Trophoblast cell (in vitro differentiated cells and primary cell): ENCODE measurements around the gene C3orf18.
A peak's percentile ranks its signal among the peaks of the same experiment; 100 is the strongest.

Source experiments
- DNase-seq, 2 donors: peaks; one replicate each; pipeline ENCODE4 v3.0.0-alpha.2; 2016
- H2AFZ ChIP-seq: 2 replicates; pipeline ENCODE4 v1.6.1; 2013; ENCODE audit warnings: low read length, moderate library complexity, mild to moderate bottlenecking; ENCODE audit not compliant: insufficient read depth, poor library complexity
- H2AK5ac ChIP-seq: 2 replicates; pipeline ENCODE4 v1.6.1; 2013; ENCODE audit warnings: mild to moderate bottlenecking, low read length
- H2BK120ac ChIP-seq: 2 replicates; pipeline ENCODE4 v1.6.1; 2013; ENCODE audit warnings: low read length, mild to moderate bottlenecking, moderate library complexity; ENCODE audit not compliant: insufficient read depth, poor library complexity
- H2BK12ac ChIP-seq: 2 replicates; pipeline ENCODE4 v1.6.1; 2013; ENCODE audit warnings: mild to moderate bottlenecking, low read length, moderate library complexity
- H2BK5ac ChIP-seq: 2 replicates; pipeline ENCODE4 v1.6.1; 2013; ENCODE audit warnings: low read length, low read depth, moderate library complexity, mild to moderate bottlenecking; ENCODE audit not compliant: poor library complexity
- H3K14ac ChIP-seq: 2 replicates; pipeline ENCODE4 v1.6.1; 2013; ENCODE audit warnings: mild to moderate bottlenecking, low read length
- H3K18ac ChIP-seq: 2 replicates; pipeline ENCODE4 v1.6.1; 2013; ENCODE audit warnings: mild to moderate bottlenecking, low read length
- H3K23ac ChIP-seq: 2 replicates; pipeline ENCODE4 v1.6.1; 2013; ENCODE audit warnings: low read length
- H3K27ac ChIP-seq: 2 replicates; pipeline ENCODE4 v1.5.1; 2013; ENCODE audit warnings: low read depth, mild to moderate bottlenecking, inconsistent platforms, low read length, moderate library complexity
- H3K27me3 ChIP-seq: 2 replicates; pipeline ENCODE4 v1.6.1; 2013; ENCODE audit warnings: inconsistent platforms, mild to moderate bottlenecking, low read length, moderate library complexity; ENCODE audit not compliant: insufficient read depth
- H3K36me3 ChIP-seq, 2 experiments: 1 replicate in 1 of 2; 2 replicates in 1 of 2; pipeline ENCODE4 v1.6.1; 2013; ENCODE audit warnings: low read length in 2 of 2, mild to moderate bottlenecking in 2 of 2, moderate library complexity in 1 of 2; ENCODE audit not compliant: insufficient read depth in 2 of 2, control insufficient read depth in 1 of 2
- H3K4ac ChIP-seq: 2 replicates; pipeline ENCODE4 v1.6.1; 2013; ENCODE audit warnings: low read depth, mild to moderate bottlenecking, low read length, moderate library complexity
- H3K4me1 ChIP-seq, 2 experiments: 1 replicate in 1 of 2; 2 replicates in 1 of 2; pipeline ENCODE4 v1.6.1; 2013; ENCODE audit warnings: low read length in 2 of 2, mild to moderate bottlenecking in 2 of 2, moderate library complexity in 1 of 2; ENCODE audit not compliant: insufficient read depth in 2 of 2, control insufficient read depth in 1 of 2
- H3K4me2 ChIP-seq: 2 replicates; pipeline ENCODE4 v1.6.1; 2013; ENCODE audit warnings: inconsistent platforms, mild to moderate bottlenecking, low read length, moderate library complexity
- H3K4me3 ChIP-seq: 2 replicates; pipeline ENCODE4 v1.5.1; 2013; ENCODE audit warnings: mild to moderate bottlenecking, low read depth, low read length, inconsistent platforms
- H3K79me1 ChIP-seq: one replicate; pipeline ENCODE4 v1.6.1; 2013; ENCODE audit warnings: low read length
- H3K79me2 ChIP-seq: 2 replicates; pipeline ENCODE4 v1.6.1; 2013; ENCODE audit warnings: low read length, mild to moderate bottlenecking; ENCODE audit not compliant: control insufficient read depth, insufficient read depth, poor library complexity
- H3K9ac ChIP-seq: 2 replicates; pipeline ENCODE4 v1.6.1; 2013; ENCODE audit warnings: mild to moderate bottlenecking, low read length
- H3K9me3 ChIP-seq: 2 replicates; pipeline ENCODE4 v1.6.1; 2013; ENCODE audit warnings: low read depth, mild to moderate bottlenecking, control low read depth, inconsistent platforms, low read length; ENCODE audit not compliant: insufficient read depth
- H4K12ac ChIP-seq: 2 replicates; pipeline ENCODE4 v1.6.1; 2013; ENCODE audit warnings: low read depth, mild to moderate bottlenecking, low read length, moderate library complexity
- H4K8ac ChIP-seq: 2 replicates; pipeline ENCODE4 v1.6.1; 2013; ENCODE audit warnings: low read depth, mild to moderate bottlenecking, low read length, moderate library complexity
- H4K91ac ChIP-seq: one replicate; pipeline ENCODE4 v1.6.1; 2013; ENCODE audit warnings: low read depth, mild to moderate bottlenecking, low read length, moderate library complexity
- WGBS: extraction: QIAGEN DNeasy Blood & Tissue Kit; methylation state at CpG from one replicate; pipeline ENCODE4 v1.1.7; 2013; ENCODE audit warnings: missing lambda C conversion rate; ENCODE audit not compliant: insufficient read length, insufficient coverage; ENCODE audit errors: extremely low coverage; 5-methylcytosine and 5-hydroxymethylcytosine counted together

C3orf18 gene

GRCh38 chr3:50525987-50526386 is 41.6 kb downstream of the C3orf18 start:
- H4K12ac ChIP-seq = no peak overlapping the region
- H3K18ac ChIP-seq = no peak overlapping the region
- peak in 1 of 2 donors; percentile 62 for DNase-seq
- H2AK5ac ChIP-seq = no peak overlapping the region
- WGBS = no CpG with 5 or more reads among the region's 6 CpGs
- H3K27me3 ChIP-seq = peaks cover 15% of the 10 kb centered on the region
- no peak overlapping the region for H3K4me2 ChIP-seq
- no peak overlapping the region for H4K91ac ChIP-seq
- no peak overlapping the region for H2AFZ ChIP-seq
- no peaks in the 10 kb centered on the region for H3K79me1 ChIP-seq
- no peak overlapping the region for H3K14ac ChIP-seq
- H2BK12ac ChIP-seq = no peak overlapping the region
- no peak overlapping the region for H4K8ac ChIP-seq
- no peak overlapping the region for H3K4me3 ChIP-seq
- no peaks in the 10 kb centered on the region for H3K36me3 ChIP-seq
- H3K9me3 ChIP-seq = peaks cover 2% of the 10 kb centered on the region
- no peak overlapping the region for H2BK5ac ChIP-seq
- no peaks in the 10 kb centered on the region for H3K79me2 ChIP-seq
- no peak overlapping the region for H3K9ac ChIP-seq
- H2BK120ac ChIP-seq = no peak overlapping the region
- no peak overlapping the region for H3K23ac ChIP-seq
- H3K27ac ChIP-seq = no peak overlapping the region
- peaks cover 0 to 2% of the 10 kb centered on the region in 2 experiments for H3K4me1 ChIP-seq
- no peak overlapping the region for H3K4ac ChIP-seq

- Histone ChIP-seq H4K12ac (no peak overlapping the region), H3K23ac (no peak overlapping the region), H3K18ac (no peak overlapping the region), H3K4me3 (no peak overlapping the region), H3K27ac (no peak overlapping the region), H3K79me2 (no peaks in the 10 kb centered on the region), H3K9ac (no peak overlapping the region), H3K27me3 (peaks cover 8% of the 10 kb centered on the region), H3K4ac (no peak overlapping the region), H3K36me3 (no peaks in the 10 kb centered on the region), H2AFZ (no peak overlapping the region), H2BK12ac (no peak overlapping the region), H3K79me1 (no peaks in the 10 kb centered on the region), H4K91ac (no peak overlapping the region), H2BK5ac (no peak overlapping the region), H2AK5ac (no peak overlapping the region), H3K4me2 (no peak overlapping the region), H4K8ac (no peak overlapping the region), H2BK120ac (no peak overlapping the region), H3K14ac (no peak overlapping the region), H3K9me3 (no peaks in the 10 kb centered on the region), H3K4me1 (peaks cover 0 to 2% of the 10 kb centered on the region in 2 experiments)
- no peak for DNase-seq
- no CpG with 5 or more reads among the region's 9 CpGs for WGBS
Measured at GRCh38 chr3:50525191-50525910, 42.2 kb downstream of the C3orf18 start.

GRCh38 chr3:50524746-50525145 is 42.8 kb downstream of the C3orf18 start:
- Histone ChIP-seq H3K9me3 (no peaks in the 10 kb centered on the region), H2BK5ac (no peak overlapping the region), H3K4me2 (no peak overlapping the region), H4K12ac (no peak overlapping the region), H4K91ac (no peak overlapping the region), H3K4me1 (no peaks in the 10 kb centered on the region), H3K23ac (no peak overlapping the region), H3K27ac (no peak overlapping the region), H3K36me3 (no peaks in the 10 kb centered on the region), H3K27me3 (peaks cover 2% of the 10 kb centered on the region), H4K8ac (no peak overlapping the region), H3K9ac (no peak overlapping the region), H2BK12ac (no peak overlapping the region), H3K79me1 (no peaks in the 10 kb centered on the region), H3K14ac (no peak overlapping the region), H2BK120ac (no peak overlapping the region), H3K79me2 (no peaks in the 10 kb centered on the region), H2AFZ (no peak overlapping the region), H3K4ac (no peak overlapping the region), H3K4me3 (no peak overlapping the region), H2AK5ac (no peak overlapping the region), H3K18ac (no peak overlapping the region)
- no CpG with 5 or more reads among the region's 5 CpGs for WGBS
- no peak for DNase-seq

GRCh38 chr3:50523279-50523811 is 44.2 kb downstream of the C3orf18 start:
- H3K23ac ChIP-seq = no peak overlapping the region
- H2AFZ ChIP-seq = no peak overlapping the region
- no peaks in the 10 kb centered on the region for H3K36me3 ChIP-seq
- no peaks in the 10 kb centered on the region for H3K79me2 ChIP-seq
- peaks cover 2% of the 10 kb centered on the region for H3K9me3 ChIP-seq
- H3K4me1 ChIP-seq = no peaks in the 10 kb centered on the region
- H2BK120ac ChIP-seq = no peak overlapping the region
- DNase-seq = no peak
- H3K4me3 ChIP-seq = no peak overlapping the region
- H2BK5ac ChIP-seq = no peak overlapping the region
- no peak overlapping the region for H4K91ac ChIP-seq
- H3K4ac ChIP-seq = no peak overlapping the region
- H3K79me1 ChIP-seq = no peaks in the 10 kb centered on the region
- H3K4me2 ChIP-seq = no peak overlapping the region
- no peak overlapping the region for H2BK12ac ChIP-seq
- no peak overlapping the region for H3K9ac ChIP-seq
- no peaks in the 10 kb centered on the region for H3K27me3 ChIP-seq
- no peak overlapping the region for H3K14ac ChIP-seq
- no peak overlapping the region for H3K27ac ChIP-seq
- H4K8ac ChIP-seq = no peak overlapping the region
- H4K12ac ChIP-seq = no peak overlapping the region
- H2AK5ac ChIP-seq = no peak overlapping the region
- no peak overlapping the region for H3K18ac ChIP-seq
- WGBS = no CpG with 5 or more reads among the region's 9 CpGs
